ENCODE data around the gene CHAC2.

The CHAC2 gene

GRCh38 chr2:53750041-53750768 lies 17.4 kb upstream of the CHAC2 start:
- no peak overlapping the region for H3K4me2 ChIP-seq (ENCODE audit: low read depth, low read length, poor library complexity, severe bottlenecking)

GRCh38 chr2:53751728-53752127 lies 15.9 kb upstream of the CHAC2 start:
- Histone ChIP-seq H3K9me3 (ENCODE audit: insufficient read depth, low read length) (no peaks in the 10 kb centered on the region), H4K20me1 (ENCODE audit: low read depth, low read length) (no peaks in the 10 kb centered on the region), H3F3A (ENCODE audit: insufficient read depth) (0 out of 2 replicates have a peak, but pooled peaks cover 4% of the 10 kb centered on the region), H3K27ac (ENCODE audit: low read depth, low read length) (no peak overlapping the region), H3K36me3 (ENCODE audit: low read length) (no peaks in the 10 kb centered on the region), H2AFZ (ENCODE audit: low read depth, low read length, severe bottlenecking) (no peak overlapping the region), H3K79me2 (ENCODE audit: insufficient read depth, low read length) (no peaks in the 10 kb centered on the region), H3K9me2 (replicated peaks; ENCODE audit: insufficient read depth, low read length) (no peaks in the 10 kb centered on the region), H3K4me2 (ENCODE audit: low read depth, low read length, poor library complexity, severe bottlenecking) (no peak overlapping the region), H3K4me3 (ENCODE audit: insufficient read depth, low read length, poor library complexity, severe bottlenecking) (no peak overlapping the region), H3K9ac (ENCODE audit: low read length) (no peak overlapping the region), H3K27me3 (ENCODE audit: low read length) (no peaks in the 10 kb centered on the region)
- TF ChIP-seq EZH2phosphoT487 (conservative IDR thresholded peaks at IDR 0.05; ENCODE audit: low read length): no peak
- no peak for TF ChIP-seq CTCF (IDR thresholded peaks at IDR 0.05; ENCODE audit: insufficient read depth, low read length, poor library complexity, severe bottlenecking)

More at GRCh38 chr2:53750041-53750768, 17.4 kb upstream of the CHAC2 start:
- H3F3A ChIP-seq (ENCODE audit: insufficient read depth): 0 out of 2 replicates have a peak, but pooled peaks cover 4% of the 10 kb centered on the region
- TF ChIP-seq EZH2phosphoT487 (conservative IDR thresholded peaks at IDR 0.05; ENCODE audit: low read length): no peak
- no peak for TF ChIP-seq CTCF (IDR thresholded peaks at IDR 0.05; ENCODE audit: insufficient read depth, low read length, poor library complexity, severe bottlenecking)
- no peak overlapping the region for H3K4me3 ChIP-seq (ENCODE audit: insufficient read depth, low read length, poor library complexity, severe bottlenecking)
- H3K9me2 ChIP-seq (replicated peaks; ENCODE audit: insufficient read depth, low read length): no peaks in the 10 kb centered on the region
- H3K27ac ChIP-seq (ENCODE audit: low read depth, low read length): no peak overlapping the region
- no peaks in the 10 kb centered on the region for H3K9me3 ChIP-seq (ENCODE audit: insufficient read depth, low read length)
- H3K27me3 ChIP-seq (ENCODE audit: low read length): no peaks in the 10 kb centered on the region
- no peak overlapping the region for H3K9ac ChIP-seq (ENCODE audit: low read length)
- no peaks in the 10 kb centered on the region for H4K20me1 ChIP-seq (ENCODE audit: low read depth, low read length)
- H2AFZ ChIP-seq (ENCODE audit: low read depth, low read length, severe bottlenecking): no peak overlapping the region
- H3K36me3 ChIP-seq (ENCODE audit: low read length): no peaks in the 10 kb centered on the region
- no peaks in the 10 kb centered on the region for H3K79me2 ChIP-seq (ENCODE audit: insufficient read depth, low read length)

- Histone ChIP-seq H3K9ac (ENCODE audit: low read length) (no peak overlapping the region), H3K9me2 (replicated peaks; ENCODE audit: insufficient read depth, low read length) (no peaks in the 10 kb centered on the region), H3F3A (ENCODE audit: insufficient read depth) (0 out of 2 replicates have a peak, but pooled peaks cover 4% of the 10 kb centered on the region), H3K27me3 (ENCODE audit: low read length) (no peaks in the 10 kb centered on the region), H4K20me1 (ENCODE audit: low read depth, low read length) (no peaks in the 10 kb centered on the region), H3K9me3 (ENCODE audit: insufficient read depth, low read length) (no peaks in the 10 kb centered on the region), H3K4me2 (ENCODE audit: low read depth, low read length, poor library complexity, severe bottlenecking) (no peak overlapping the region), H3K27ac (ENCODE audit: low read depth, low read length) (no peak overlapping the region), H3K79me2 (ENCODE audit: insufficient read depth, low read length) (no peaks in the 10 kb centered on the region), H3K4me3 (ENCODE audit: insufficient read depth, low read length, poor library complexity, severe bottlenecking) (no peak overlapping the region), H3K36me3 (ENCODE audit: low read length) (no peaks in the 10 kb centered on the region), H2AFZ (ENCODE audit: low read depth, low read length, severe bottlenecking) (no peak overlapping the region)
- TF ChIP-seq CTCF (IDR thresholded peaks at IDR 0.05; ENCODE audit: insufficient read depth, low read length, poor library complexity, severe bottlenecking) (no peak), EZH2phosphoT487 (conservative IDR thresholded peaks at IDR 0.05; ENCODE audit: low read length) (no peak)
Observed at GRCh38 chr2:53752385-53752784, 15.2 kb upstream of the CHAC2 start.
